Keratinocyte (primary cell): ENCODE data around the gene R3HDM2.

Experiments
- EZH2 ChIP-seq: IDR thresholded peaks from one replicate; pipeline ENCODE4 v1.6.1; 2012; ENCODE audit warnings: inconsistent platforms, mild to moderate bottlenecking, low read length, moderate library complexity
- TF ChIP-seq, protein P1 (sequence below), 3 experiments: IDR thresholded peaks in 1 of 3; conservative IDR thresholded peaks in 1 of 3; optimal IDR thresholded peaks in 1 of 3; 2 replicates in 2 of 3; 3 replicates in 1 of 3; pipeline versions ENCODE3 to v1.5.1; 2011; ENCODE audit warnings: low read length in 3 of 3, mild to moderate bottlenecking in 3 of 3, moderate library complexity in 2 of 3, control low read depth in 1 of 3, inconsistent platforms in 1 of 3; ENCODE audit not compliant: insufficient read depth in 2 of 3; ENCODE audit errors: extremely low read depth in 1 of 3

DNA sequence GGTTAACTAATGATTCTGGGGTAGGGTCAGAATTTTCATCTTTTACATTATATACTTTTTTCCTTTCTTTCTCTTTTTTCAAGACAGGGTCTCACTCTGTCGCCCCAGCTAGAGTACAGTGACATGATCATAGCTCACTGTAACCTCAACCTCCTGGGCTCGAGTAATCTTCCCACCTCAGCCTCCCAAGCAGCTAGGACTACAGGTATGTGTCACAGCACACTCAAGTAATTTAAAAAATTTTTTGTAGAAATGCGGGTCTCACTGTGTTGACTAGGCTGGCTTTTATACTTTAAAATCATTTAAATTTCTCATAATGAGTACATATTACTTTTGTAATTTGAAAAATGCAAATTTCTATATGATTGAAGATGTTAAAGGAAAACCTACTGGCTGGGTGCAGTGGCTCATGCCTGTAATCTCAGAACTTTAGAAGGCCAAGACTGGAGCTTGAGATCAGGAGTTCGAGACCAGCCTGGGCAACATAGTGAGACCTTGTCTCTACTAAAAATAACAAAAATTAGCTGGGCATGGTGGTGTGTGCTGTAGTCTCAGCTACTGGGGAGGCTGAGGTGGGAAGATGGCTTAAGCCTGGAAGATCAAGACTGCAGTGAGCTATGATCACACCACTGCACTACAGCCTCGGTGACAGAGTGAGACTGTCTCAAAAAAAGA lies 25.7 kb downstream of the R3HDM2 start:
- TF ChIP-seq, protein P1, sequence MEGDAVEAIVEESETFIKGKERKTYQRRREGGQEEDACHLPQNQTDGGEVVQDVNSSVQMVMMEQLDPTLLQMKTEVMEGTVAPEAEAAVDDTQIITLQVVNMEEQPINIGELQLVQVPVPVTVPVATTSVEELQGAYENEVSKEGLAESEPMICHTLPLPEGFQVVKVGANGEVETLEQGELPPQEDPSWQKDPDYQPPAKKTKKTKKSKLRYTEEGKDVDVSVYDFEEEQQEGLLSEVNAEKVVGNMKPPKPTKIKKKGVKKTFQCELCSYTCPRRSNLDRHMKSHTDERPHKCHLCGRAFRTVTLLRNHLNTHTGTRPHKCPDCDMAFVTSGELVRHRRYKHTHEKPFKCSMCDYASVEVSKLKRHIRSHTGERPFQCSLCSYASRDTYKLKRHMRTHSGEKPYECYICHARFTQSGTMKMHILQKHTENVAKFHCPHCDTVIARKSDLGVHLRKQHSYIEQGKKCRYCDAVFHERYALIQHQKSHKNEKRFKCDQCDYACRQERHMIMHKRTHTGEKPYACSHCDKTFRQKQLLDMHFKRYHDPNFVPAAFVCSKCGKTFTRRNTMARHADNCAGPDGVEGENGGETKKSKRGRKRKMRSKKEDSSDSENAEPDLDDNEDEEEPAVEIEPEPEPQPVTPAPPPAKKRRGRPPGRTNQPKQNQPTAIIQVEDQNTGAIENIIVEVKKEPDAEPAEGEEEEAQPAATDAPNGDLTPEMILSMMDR (optimal IDR thresholded peaks at IDR 0.05 in 1 of 3, IDR thresholded peaks at IDR 0.05 in 1 of 3, conservative IDR thresholded peaks at IDR 0.05 in 1 of 3; ENCODE audit: extremely low read depth in 1 of 3, insufficient read depth in 2 of 3, low read length in 3 of 3) = no peak
- no peak for TF ChIP-seq EZH2
